Stimulated activated CD8-positive, alpha-beta memory T cell treated with anti-CD3 and anti-CD28 coated beads, Interleukin-12 subunit alpha, Interleukin-12 subunit beta, amount 100 ng/mL, for 1 hour (primary cell): Measurements from ENCODE around the gene CFD.
A peak's percentile ranks its signal among the peaks of the same experiment; 100 is the strongest.
"Not testable (repeated sequence)": the region's sequence is repeated elsewhere in the genome, so short reads cannot be mapped to it uniquely, and the experiment has no call there.

Source experiments
- DNase-seq: peaks from one replicate; pipeline ENCODE4 v3.0.0-alpha.2; 2020; ENCODE audit warnings: low read depth

CFD gene

GRCh38 chr19:888581-889385 is 29.3 kb downstream of the CFD start:
- peak; percentile 51 for DNase-seq

GRCh38 chr19:889662-890295 is 30.3 kb downstream of the CFD start:
- DNase-seq, result no peak

GRCh38 chr19:890831-891230 is 31.4 kb downstream of the CFD start:
- DNase-seq, result no peak

GRCh38 chr19:891421-892200 is 32.1 kb downstream of the CFD start:
- DNase-seq, result not testable (repeated sequence)

GRCh38 chr19:892243-892893 is 32.9 kb downstream of the CFD start:
- no peak for DNase-seq

- peak; percentile 81 for DNase-seq
These were observed 33.6 kb downstream of the CFD start, which contains the start of the genes MED16 and RNU6-9 for GRCh38 chr19:892894-893689. Gene MED16, minus strand, starts transcription at chr19:893187. Its CDS starts 2,056 bp downstream, at chr19:891131. Gene RNU6-9, plus strand, starts transcription at chr19:893484.

GRCh38 chr19:896434-896833 is 37.0 kb downstream of the CFD start:
- no peak for DNase-seq

- DNase-seq, result no peak
These were observed 37.5 kb downstream of the CFD start for GRCh38 chr19:896999-897398.

- DNase-seq, result no peak
These were observed 38.1 kb downstream of the CFD start for GRCh38 chr19:897442-898039.

GRCh38 chr19:898663-899062 is 39.2 kb downstream of the CFD start:
- DNase-seq, result no peak

- DNase-seq, result no peak
These were observed 40.0 kb downstream of the CFD start for GRCh38 chr19:899336-900042.

GRCh38 chr19:900043-900301 is 40.5 kb downstream of the CFD start:
- no peak for DNase-seq

- no peak for DNase-seq
These were observed 41.0 kb downstream of the CFD start for GRCh38 chr19:900302-901111.

GRCh38 chr19:901216-902092 is 42.0 kb downstream of the CFD start:
- no peak for DNase-seq

GRCh38 chr19:902093-902370 is 42.6 kb downstream of the CFD start:
- no peak for DNase-seq

- DNase-seq, result no peak
These were observed 43.2 kb downstream of the CFD start for GRCh38 chr19:902446-903226.

- DNase-seq, result no peak
These were observed 43.9 kb downstream of the CFD start for GRCh38 chr19:903266-903797.

- no peak for DNase-seq
These were observed 45.1 kb downstream of the CFD start for GRCh38 chr19:904545-904944.
